ENCODE results near the gene SLC44A1. TPM values are rescaled to one million over a fixed set of nuclear protein-coding genes. Genes with fewer than 3 reads are reported as not detected.

Gene SLC44A1
- polyA plus RNA-seq, 6 donors from 2014 or later: 12.9 to 24.6 (median 19.3) TPM

DNA sequence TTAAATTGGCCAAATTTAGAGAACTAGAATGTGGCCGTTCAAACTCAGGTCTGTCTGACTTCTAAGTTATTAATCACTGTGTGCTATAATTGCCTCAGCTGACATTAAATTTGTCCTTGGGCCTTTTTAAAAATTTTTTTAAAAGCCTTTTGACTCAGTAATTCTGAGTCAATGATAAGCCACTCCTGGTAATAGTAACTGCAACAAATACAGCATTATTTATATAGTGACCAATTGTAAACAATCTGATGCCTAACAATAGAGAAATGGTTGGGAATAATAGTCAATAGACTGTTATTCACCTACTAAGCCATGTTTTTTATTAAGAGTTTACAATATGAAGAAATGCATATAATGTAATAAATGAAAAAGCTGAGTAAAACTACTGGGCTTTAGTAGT, 132.4 kb downstream of the SLC44A1 start:
- Mint-ChIP-seq H3K36me3 (peaks cover 0 to 3% of the 10 kb centered on the region in 2 donors), H3K9me3 (peaks cover 0 to 2% (median 0%) of the 10 kb centered on the region in 7 donors), H3K27me3 (no peaks in the 10 kb centered on the region), H3K27ac (no peak overlapping the region), H3K4me1 (no peaks in the 10 kb centered on the region), H3K4me3 (no peak overlapping the region)
- DNase-seq (no peak), ATAC-seq (ENCODE audit: low read depth in 2 of 2) (no peak)

- Mint-ChIP-seq H3K27ac (peak overlapping the region in 4 of 6 donors; percentile 16 to 83 (median 55)), H3K4me1 (peaks cover 8 to 14% (median 13%) of the 10 kb centered on the region in 3 donors), H3K36me3 (peaks cover 0 to 3% of the 10 kb centered on the region in 2 donors), H3K27me3 (no peaks in the 10 kb centered on the region), H3K9me3 (peaks cover 0 to 2% (median 0%) of the 10 kb centered on the region in 7 donors), H3K4me3 (peak overlapping the region; percentile 29 to 89 (median 80))
- peak; percentile 49 for DNase-seq
- ATAC-seq (ENCODE audit: low read depth in 2 of 2): peak; percentile 99 to 100
Observed at GRCh38 chr9:105385381-105385985, 141.0 kb downstream of the SLC44A1 start.

DNA sequence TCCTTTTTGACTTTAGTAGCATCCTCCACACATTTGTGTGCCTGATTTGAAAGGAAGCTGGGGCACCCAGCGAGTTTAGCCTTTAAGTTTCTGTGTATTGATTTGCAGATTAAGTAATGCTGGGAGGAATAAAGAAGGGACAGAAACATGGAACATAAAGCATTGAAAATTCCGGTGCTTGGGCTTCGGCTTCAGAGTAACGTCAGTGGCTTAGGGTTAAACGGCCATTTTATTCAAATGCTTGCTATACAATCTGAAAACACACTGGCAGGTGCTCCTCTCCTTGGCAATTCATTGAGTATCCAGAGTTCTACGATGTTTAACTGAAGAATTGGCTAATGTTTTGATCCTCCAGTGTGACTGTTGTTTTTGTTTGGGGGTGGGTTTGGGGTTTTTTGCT, 145.3 kb downstream of the SLC44A1 start:
- no peak for ATAC-seq (ENCODE audit: low read depth in 2 of 2)
- DNase-seq: no peak
- no peak overlapping the region for H3K27ac Mint-ChIP-seq
- H3K27me3 Mint-ChIP-seq: no peaks in the 10 kb centered on the region
- no peaks in the 10 kb centered on the region for H3K9me3 Mint-ChIP-seq
- H3K36me3 Mint-ChIP-seq: no peaks in the 10 kb centered on the region
- H3K4me1 Mint-ChIP-seq: peaks cover 8 to 13% (median 11%) of the 10 kb centered on the region in 3 donors
- H3K4me3 Mint-ChIP-seq: no peak overlapping the region

DNA sequence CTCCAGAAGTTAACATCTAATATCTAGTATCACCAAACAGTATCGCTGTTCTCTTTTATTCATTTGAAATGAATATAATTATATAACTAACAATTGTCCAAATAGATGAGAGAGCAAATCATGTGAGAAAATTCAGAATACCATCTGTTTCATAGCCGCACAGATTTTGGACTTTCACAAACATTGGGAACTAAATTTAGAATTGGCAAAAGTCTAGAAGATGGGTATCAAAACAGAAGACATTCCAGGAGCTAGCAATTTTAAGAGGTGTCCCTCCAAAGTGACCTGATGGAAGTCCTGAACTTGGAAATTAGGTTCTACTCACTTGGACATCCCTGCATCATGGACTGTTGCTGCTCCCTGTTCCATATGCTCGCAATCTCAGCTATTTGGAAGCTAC, 146.4 kb downstream of the SLC44A1 start:
- no peaks in the 10 kb centered on the region for H3K9me3 Mint-ChIP-seq
- H3K4me3 Mint-ChIP-seq: no peak overlapping the region
- H3K27me3 Mint-ChIP-seq: no peaks in the 10 kb centered on the region
- peaks cover under 1 to 2% (median under 1%) of the 10 kb centered on the region in 3 donors for H3K4me1 Mint-ChIP-seq
- no peaks in the 10 kb centered on the region for H3K36me3 Mint-ChIP-seq
- ATAC-seq (ENCODE audit: low read depth in 2 of 2) (no peak), DNase-seq (no peak)
- H3K27ac Mint-ChIP-seq: no peak overlapping the region

DNA sequence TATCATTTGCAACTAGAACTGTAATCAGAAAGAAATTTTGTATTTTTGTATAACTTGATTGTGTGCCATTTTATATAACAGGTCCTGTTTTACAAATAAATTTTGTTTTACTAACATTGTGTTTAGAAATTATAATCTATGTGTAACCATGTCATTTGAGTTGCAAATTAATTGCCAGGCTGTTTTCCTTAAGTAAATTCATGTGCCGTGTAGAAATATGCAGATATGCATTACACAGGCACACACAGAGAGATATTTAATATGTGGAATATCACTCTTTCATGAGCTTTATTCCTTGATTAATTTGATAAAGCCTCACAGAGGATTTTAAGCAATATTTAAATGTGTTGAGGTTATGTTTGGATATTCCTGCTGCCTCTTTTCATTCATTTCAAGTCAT, 146.8 kb downstream of the SLC44A1 start:
- H3K27ac Mint-ChIP-seq: no peak overlapping the region
- no peak for ATAC-seq (ENCODE audit: low read depth in 2 of 2)

DNA sequence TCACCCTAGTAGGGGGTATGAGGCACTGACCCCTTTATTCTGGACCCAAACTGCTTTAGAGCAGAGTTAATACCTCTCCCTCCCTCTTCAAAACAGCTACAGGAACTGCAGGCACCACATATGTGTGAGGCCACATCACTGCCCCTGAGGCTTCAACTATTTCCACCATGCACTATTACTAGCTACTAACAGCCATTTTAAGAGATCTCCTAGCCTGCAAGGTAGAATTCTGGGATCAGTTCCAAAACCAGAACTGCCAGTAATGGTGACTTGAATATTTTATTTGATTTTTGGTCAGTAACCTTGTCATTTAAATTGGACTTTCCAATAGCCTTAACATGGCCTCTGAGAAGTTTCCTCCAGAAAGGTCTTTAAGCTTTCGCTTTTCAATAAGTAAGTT, 148.1 kb downstream of the SLC44A1 start:
- peak overlapping the region in 1 of 6 donors; percentile 50 for H3K27ac Mint-ChIP-seq
- H3K27me3 Mint-ChIP-seq: no peaks in the 10 kb centered on the region
- ATAC-seq (ENCODE audit: low read depth in 2 of 2): no peak
- H3K36me3 Mint-ChIP-seq: no peaks in the 10 kb centered on the region
- no peak for DNase-seq
- H3K4me3 Mint-ChIP-seq: no peak overlapping the region
- no peaks in the 10 kb centered on the region for H3K9me3 Mint-ChIP-seq
- H3K4me1 Mint-ChIP-seq: no peaks in the 10 kb centered on the region

More for the DNA sequence above, 146.8 kb downstream of the SLC44A1 start:
- Mint-ChIP-seq H3K9me3 (no peaks in the 10 kb centered on the region), H3K4me3 (no peak overlapping the region), H3K27me3 (no peaks in the 10 kb centered on the region), H3K36me3 (no peaks in the 10 kb centered on the region), H3K4me1 (no peaks in the 10 kb centered on the region)
- DNase-seq: no peak

- Mint-ChIP-seq H3K4me1 (no peaks in the 10 kb centered on the region), H3K27me3 (no peaks in the 10 kb centered on the region), H3K36me3 (no peaks in the 10 kb centered on the region), H3K4me3 (no peak overlapping the region), H3K27ac (peak overlapping the region in 1 of 6 donors; percentile 42), H3K9me3 (no peaks in the 10 kb centered on the region)
- no peak for DNase-seq
- ATAC-seq (ENCODE audit: low read depth in 2 of 2): no peak
Observed at GRCh38 chr9:105393576-105394344, 149.3 kb downstream of the SLC44A1 start.

GRCh38 chr9:105396441-105396840, 152.0 kb downstream of the SLC44A1 start:
- Mint-ChIP-seq H3K9me3 (no peaks in the 10 kb centered on the region), H3K27me3 (no peaks in the 10 kb centered on the region), H3K4me1 (no peaks in the 10 kb centered on the region), H3K4me3 (no peak overlapping the region), H3K27ac (no peak overlapping the region), H3K36me3 (no peaks in the 10 kb centered on the region)
- DNase-seq (no peak), ATAC-seq (ENCODE audit: low read depth in 2 of 2) (no peak)

- no peak for ATAC-seq (ENCODE audit: low read depth in 2 of 2)
- Mint-ChIP-seq H3K4me1 (no peaks in the 10 kb centered on the region), H3K4me3 (no peak overlapping the region), H3K27me3 (no peaks in the 10 kb centered on the region), H3K9me3 (no peaks in the 10 kb centered on the region), H3K36me3 (no peaks in the 10 kb centered on the region), H3K27ac (no peak overlapping the region)
- no peak for DNase-seq
Observed at GRCh38 chr9:105396901-105397300, 152.4 kb downstream of the SLC44A1 start.

DNA sequence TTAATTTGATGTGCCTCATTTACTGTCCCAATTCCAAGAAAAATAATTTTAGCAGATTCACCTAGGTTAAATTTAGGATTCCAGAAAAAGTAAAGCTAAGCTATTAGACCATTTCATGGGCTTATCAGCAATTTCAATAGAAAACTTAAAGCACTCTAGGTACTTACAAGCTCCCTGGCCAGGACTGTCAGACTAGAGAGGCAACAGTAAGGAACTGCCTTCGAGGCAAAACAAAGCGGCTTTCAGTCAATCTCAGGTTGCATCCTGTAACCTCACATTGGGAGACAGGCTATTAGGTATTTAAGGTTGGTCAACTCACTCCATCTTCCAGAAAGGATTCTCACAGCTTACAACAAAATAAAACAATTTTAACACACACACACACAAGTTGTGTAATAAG, 154.7 kb downstream of the SLC44A1 start:
- no peak for ATAC-seq (ENCODE audit: low read depth in 2 of 2)

GRCh38 chr9:105401651-105402050, 157.2 kb downstream of the SLC44A1 start:
- Mint-ChIP-seq H3K27ac (peak overlapping the region in 2 of 6 donors; percentile 78 to 79), H3K9me3 (peaks cover 0 to 11% (median under 1%) of the 10 kb centered on the region in 7 donors), H3K4me3 (no peak overlapping the region), H3K4me1 (peaks cover 0 to 7% (median 0%) of the 10 kb centered on the region in 3 donors), H3K27me3 (peaks cover 0 to 8% (median 0%) of the 10 kb centered on the region in 3 donors), H3K36me3 (peaks cover 0 to under 1% of the 10 kb centered on the region in 2 donors)
- ATAC-seq (ENCODE audit: low read depth in 2 of 2) (no peak), DNase-seq (no peak)

More for the DNA sequence above, 154.7 kb downstream of the SLC44A1 start:
- Mint-ChIP-seq H3K27ac (no peak overlapping the region), H3K27me3 (peaks cover 0 to 8% (median 0%) of the 10 kb centered on the region in 3 donors), H3K4me3 (no peak overlapping the region), H3K36me3 (no peaks in the 10 kb centered on the region), H3K4me1 (peaks cover 0 to 5% (median 0%) of the 10 kb centered on the region in 3 donors), H3K9me3 (no peaks in the 10 kb centered on the region)
- no peak for DNase-seq

GRCh38 chr9:105403552-105404248, 159.2 kb downstream of the SLC44A1 start:
- DNase-seq (no peak), ATAC-seq (ENCODE audit: low read depth in 2 of 2) (no peak)
- peaks cover 3 to 20% (median 5%) of the 10 kb centered on the region in 7 donors for H3K9me3 Mint-ChIP-seq
- no peak overlapping the region for H3K27ac Mint-ChIP-seq
- peaks cover 0 to 7% (median 0%) of the 10 kb centered on the region in 3 donors for H3K4me1 Mint-ChIP-seq
- H3K27me3 Mint-ChIP-seq: peaks cover 0 to 8% (median 0%) of the 10 kb centered on the region in 3 donors
- H3K4me3 Mint-ChIP-seq: no peak overlapping the region
- peaks cover 0 to 8% of the 10 kb centered on the region in 2 donors for H3K36me3 Mint-ChIP-seq

DNA sequence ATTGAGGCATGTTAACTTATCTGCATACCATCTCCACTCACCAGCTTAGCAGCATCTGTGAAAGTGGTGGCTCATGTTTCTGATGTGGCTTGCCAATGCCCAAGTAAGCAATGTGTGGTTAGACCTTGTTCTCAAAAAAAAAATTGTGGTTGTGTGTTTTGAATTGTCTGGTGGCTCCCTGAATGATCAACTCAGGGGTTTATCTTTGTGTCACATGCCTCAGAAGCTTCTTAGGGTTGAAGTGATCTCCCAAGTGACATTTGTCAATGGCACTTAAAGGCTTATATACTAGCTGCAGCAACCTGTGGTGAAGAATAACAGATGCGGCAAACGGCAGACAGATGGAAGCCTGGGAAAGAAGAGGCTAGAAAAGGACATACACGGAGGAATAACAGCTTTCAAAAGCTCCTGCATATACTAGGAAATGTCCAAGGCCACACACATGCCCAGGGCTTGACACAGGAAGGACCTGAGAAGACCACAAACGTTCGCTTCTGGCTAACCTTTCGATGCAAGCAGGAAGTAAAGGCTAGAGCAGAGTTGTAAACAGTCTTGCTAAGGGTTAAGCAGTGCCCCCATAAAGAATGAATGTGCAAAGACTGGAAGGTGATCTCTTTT, 161.2 kb downstream of the SLC44A1 start:
- peak overlapping the region in 1 of 6 donors; percentile 23 for H3K27ac Mint-ChIP-seq
- ATAC-seq (ENCODE audit: low read depth in 2 of 2) (peak in 1 of 2 donors; percentile 25), DNase-seq (peak; percentile 11)
- peaks cover 0 to 8% (median 0%) of the 10 kb centered on the region in 3 donors for H3K27me3 Mint-ChIP-seq
- H3K4me3 Mint-ChIP-seq: no peak overlapping the region
- peaks cover 5 to 8% of the 10 kb centered on the region in 2 donors for H3K36me3 Mint-ChIP-seq
- peaks cover 5 to 27% (median 10%) of the 10 kb centered on the region in 7 donors for H3K9me3 Mint-ChIP-seq
- H3K4me1 Mint-ChIP-seq: peaks cover 0 to 7% (median 0%) of the 10 kb centered on the region in 3 donors

Measured in naive B cell (primary cell).